Keratinocyte (primary cell): ENCODE results near the gene SGO2. TPM values are rescaled to one million over a fixed set of nuclear protein-coding genes. Genes with fewer than 3 reads are reported as not detected.

Experiments
- DNase-seq: peaks from one replicate; pipeline ENCODE4 v3.0.0-alpha.2; 2011; ENCODE audit warnings: low read depth, missing footprints, low spot score
- FAIRE-seq: peaks from 2 replicates; lab custom pipeline; 2011; peaks lifted over from hg19 to GRCh38; lab: Jason Lieb, UNC
- H2AFZ ChIP-seq: 2 replicates; pipeline ENCODE4 v1.6.0; 2012; ENCODE audit warnings: low read length, control low read depth, inconsistent platforms; ENCODE audit not compliant: control insufficient read depth
- H3K27ac ChIP-seq: 2 replicates; pipeline ENCODE4 v1.5.1; 2011; ENCODE audit warnings: low read length; ENCODE audit not compliant: control insufficient read depth, insufficient read depth
- H3K27me3 ChIP-seq: 3 replicates; pipeline ENCODE4 v1.6.0; 2011; ENCODE audit warnings: low read length; ENCODE audit not compliant: control insufficient read depth, insufficient read depth; ENCODE audit errors: extremely low read depth
- H3K36me3 ChIP-seq, 2 experiments: 2 replicates in 1 of 2; 3 replicates in 1 of 2; pipeline ENCODE4 v1.5.1; 2011; ENCODE audit warnings: low read length in 2 of 2, mild to moderate bottlenecking in 1 of 2; ENCODE audit not compliant: control insufficient read depth in 2 of 2, insufficient read depth in 2 of 2; ENCODE audit errors: extremely low read depth in 1 of 2
- H3K4me1 ChIP-seq: 3 replicates; pipeline ENCODE4 v1.5.1; 2011; ENCODE audit warnings: low read length; ENCODE audit not compliant: control insufficient read depth, insufficient read depth; ENCODE audit errors: extremely low read depth
- H3K4me2 ChIP-seq: 3 replicates; pipeline ENCODE4 v1.6.0; 2011; ENCODE audit warnings: low read depth, low read length; ENCODE audit not compliant: control insufficient read depth, insufficient read depth; ENCODE audit errors: extremely low read depth
- H3K4me3 ChIP-seq, 3 experiments: fragments of 200-600 bp in 1 of 3; sonication (generic) in 1 of 3; 2 replicates in 2 of 3; 3 replicates in 1 of 3; pipeline ENCODE4 v1.5.1; 2011 to 2016; ENCODE audit warnings: low read length in 3 of 3, mild to moderate bottlenecking in 3 of 3, control low read depth in 2 of 3, inconsistent platforms in 1 of 3, low read depth in 1 of 3, mixed read lengths in 1 of 3, mixed run types in 1 of 3, moderate library complexity in 1 of 3; ENCODE audit not compliant: control insufficient read depth in 2 of 3, insufficient read depth in 2 of 3; ENCODE audit errors: extremely low read depth in 1 of 3
- H3K79me2 ChIP-seq: 2 replicates; pipeline ENCODE4 v1.6.0; 2012; ENCODE audit warnings: low read length; ENCODE audit not compliant: control insufficient read depth, insufficient read depth
- H3K9ac ChIP-seq: 3 replicates; pipeline ENCODE4 v1.6.0; 2011; ENCODE audit warnings: low read length; ENCODE audit not compliant: control insufficient read depth, insufficient read depth; ENCODE audit errors: extremely low read depth
- H3K9me1 ChIP-seq: 3 replicates; pipeline ENCODE4 v1.6.0; 2011; ENCODE audit warnings: low read length; ENCODE audit not compliant: control insufficient read depth, insufficient read depth; ENCODE audit errors: extremely low read depth
- H3K9me3 ChIP-seq: 2 replicates; pipeline ENCODE4 v1.5.1; 2012; ENCODE audit warnings: low read depth, low read length; ENCODE audit not compliant: control insufficient read depth
- H4K20me1 ChIP-seq: 3 replicates; pipeline ENCODE4 v1.6.0; 2011; ENCODE audit warnings: low read length; ENCODE audit not compliant: control insufficient read depth, insufficient read depth; ENCODE audit errors: extremely low read depth
- EZH2 ChIP-seq: IDR thresholded peaks from one replicate; pipeline ENCODE4 v1.6.1; 2012; ENCODE audit warnings: inconsistent platforms, mild to moderate bottlenecking, low read length, moderate library complexity
- dilution Hi-C: fragments of 300-500 bp; cut with MboI; formaldehyde crosslinking; loops from one replicate; pipeline ENCODE4 v1.7.0; 2020; ENCODE audit warnings: low sequenced_read_pairs; ENCODE audit not compliant: extremely low pct_ligation_motif_present
- polyA plus RNA-seq, 5 experiments: library from polyadenylated mRNA; depleted of rRNA in 3 of 5; stranded (reverse) in 3 of 5; stranded (forward) in 1 of 5; unstranded in 1 of 5; fragments of >200 nt; gene quantifications; 1 replicate in 1 of 5; 2 replicates in 3 of 5; 3 replicates in 1 of 5; pipeline versions ENCODE4 v1.2.1 to v1.2.3, GENCODE V29; 2011 to 2012; ENCODE audit warnings: missing spikeins in 2 of 5, low read depth in 1 of 5, low replicate concordance in 1 of 5
- TF ChIP-seq, protein P1 (sequence below), 3 experiments: IDR thresholded peaks in 1 of 3; conservative IDR thresholded peaks in 1 of 3; optimal IDR thresholded peaks in 1 of 3; 2 replicates in 2 of 3; 3 replicates in 1 of 3; pipeline versions ENCODE3 to v1.5.1; 2011; ENCODE audit warnings: low read length in 3 of 3, mild to moderate bottlenecking in 3 of 3, moderate library complexity in 2 of 3, control low read depth in 1 of 3, inconsistent platforms in 1 of 3; ENCODE audit not compliant: insufficient read depth in 2 of 3; ENCODE audit errors: extremely low read depth in 1 of 3

SGO2 gene
- polyA plus RNA-seq, 1 donor (not counting 4 experiments of a cell fraction or from before 2014, with no cell fraction given) = 8.6 TPM

DNA sequence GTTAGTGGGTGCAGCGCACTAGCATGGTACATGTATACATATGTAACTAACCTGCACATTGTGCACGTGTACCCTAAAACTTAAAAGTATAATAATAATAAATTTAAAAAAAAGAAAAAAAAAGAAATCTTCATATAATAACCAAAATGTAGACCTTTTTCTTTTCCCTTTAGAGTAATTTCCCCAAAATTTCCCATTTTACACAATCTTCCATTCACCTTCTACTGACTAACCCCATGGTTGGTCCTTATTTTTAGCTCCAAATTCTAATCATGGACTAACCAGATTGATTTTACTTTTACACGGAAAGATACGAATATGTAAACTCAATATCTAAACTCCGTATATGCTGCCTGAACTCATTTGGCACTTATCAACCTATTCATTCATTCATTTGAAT lies 23.8 kb upstream of the SGO2 start:
- Histone ChIP-seq H3K4me1 (no peaks in the 10 kb centered on the region), H3K36me3 (peaks cover 6 to 7% of the 10 kb centered on the region in 2 experiments), H3K79me2 (no peaks in the 10 kb centered on the region), H3K9me1 (no peaks in the 10 kb centered on the region), H3K27ac (no peak overlapping the region), H4K20me1 (no peaks in the 10 kb centered on the region), H3K27me3 (no peaks in the 10 kb centered on the region), H3K4me3 (no peak overlapping the region), H3K4me2 (no peak overlapping the region), H3K9me3 (no peaks in the 10 kb centered on the region), H2AFZ (no peak overlapping the region), H3K9ac (no peak overlapping the region)
- dilution Hi-C loops = no loop called here
- no peak for FAIRE-seq
- no peak for TF ChIP-seq EZH2
- TF ChIP-seq, protein P1, sequence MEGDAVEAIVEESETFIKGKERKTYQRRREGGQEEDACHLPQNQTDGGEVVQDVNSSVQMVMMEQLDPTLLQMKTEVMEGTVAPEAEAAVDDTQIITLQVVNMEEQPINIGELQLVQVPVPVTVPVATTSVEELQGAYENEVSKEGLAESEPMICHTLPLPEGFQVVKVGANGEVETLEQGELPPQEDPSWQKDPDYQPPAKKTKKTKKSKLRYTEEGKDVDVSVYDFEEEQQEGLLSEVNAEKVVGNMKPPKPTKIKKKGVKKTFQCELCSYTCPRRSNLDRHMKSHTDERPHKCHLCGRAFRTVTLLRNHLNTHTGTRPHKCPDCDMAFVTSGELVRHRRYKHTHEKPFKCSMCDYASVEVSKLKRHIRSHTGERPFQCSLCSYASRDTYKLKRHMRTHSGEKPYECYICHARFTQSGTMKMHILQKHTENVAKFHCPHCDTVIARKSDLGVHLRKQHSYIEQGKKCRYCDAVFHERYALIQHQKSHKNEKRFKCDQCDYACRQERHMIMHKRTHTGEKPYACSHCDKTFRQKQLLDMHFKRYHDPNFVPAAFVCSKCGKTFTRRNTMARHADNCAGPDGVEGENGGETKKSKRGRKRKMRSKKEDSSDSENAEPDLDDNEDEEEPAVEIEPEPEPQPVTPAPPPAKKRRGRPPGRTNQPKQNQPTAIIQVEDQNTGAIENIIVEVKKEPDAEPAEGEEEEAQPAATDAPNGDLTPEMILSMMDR (optimal IDR thresholded peaks at IDR 0.05 in 1 of 3, IDR thresholded peaks at IDR 0.05 in 1 of 3, conservative IDR thresholded peaks at IDR 0.05 in 1 of 3; ENCODE audit: extremely low read depth in 1 of 3, insufficient read depth in 2 of 3, low read length in 3 of 3) = no peak
- no peak for DNase-seq

DNA sequence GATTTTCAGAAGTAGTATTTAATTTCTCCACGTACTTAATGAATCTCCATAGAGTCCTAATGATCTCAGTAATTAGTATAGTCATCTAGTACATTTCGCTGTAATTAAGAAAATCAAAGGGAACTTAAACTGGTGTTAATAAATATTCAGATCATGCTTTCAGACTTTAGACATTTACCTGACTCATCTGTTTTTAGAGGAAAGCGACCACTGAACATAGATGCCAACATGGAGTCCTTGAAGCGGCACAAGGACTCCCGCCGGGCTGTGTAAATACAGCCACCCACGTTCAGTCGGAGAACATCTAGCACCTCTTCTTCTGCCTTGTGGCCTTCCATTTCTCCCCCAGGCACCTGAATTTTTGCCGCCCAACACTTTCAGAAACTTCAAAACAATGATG lies 19.3 kb upstream of the SGO2 start:
- no peak for DNase-seq
- Histone ChIP-seq H3K4me2 (no peak overlapping the region), H2AFZ (no peak overlapping the region), H3K36me3 (peaks cover 3 to 4% of the 10 kb centered on the region in 2 experiments), H4K20me1 (no peaks in the 10 kb centered on the region), H3K9ac (no peak overlapping the region), H3K9me3 (no peaks in the 10 kb centered on the region), H3K27ac (no peak overlapping the region), H3K4me1 (peaks cover 6% of the 10 kb centered on the region), H3K9me1 (no peaks in the 10 kb centered on the region), H3K27me3 (no peaks in the 10 kb centered on the region), H3K79me2 (peaks cover 8% of the 10 kb centered on the region), H3K4me3 (no peak overlapping the region)
- dilution Hi-C loops = no loop called here
- FAIRE-seq = no peak
- TF ChIP-seq, protein P1 (optimal IDR thresholded peaks at IDR 0.05 in 1 of 3, IDR thresholded peaks at IDR 0.05 in 1 of 3, conservative IDR thresholded peaks at IDR 0.05 in 1 of 3; ENCODE audit: extremely low read depth in 1 of 3, insufficient read depth in 2 of 3, low read length in 3 of 3) = no peak
- no peak for TF ChIP-seq EZH2
